PFSK-1 (cell line): Measurements from ENCODE around the gene KCNA2.

Experiments used
- FOXP2 ChIP-seq: optimal IDR thresholded peaks from 2 replicates; pipeline ENCODE3; 2011; ENCODE audit warnings: borderline replicate concordance, control low read depth, inconsistent platforms; ENCODE audit not compliant: insufficient read depth; ENCODE audit errors: extremely low read length, extremely low read depth
- POLR2AphosphoS5 ChIP-seq: IDR thresholded peaks from 2 replicates; pipeline ENCODE4 v1.6.1; 2012; ENCODE audit warnings: low read depth, mild to moderate bottlenecking, control low read depth, low read length, moderate library complexity
- SIN3A ChIP-seq: IDR thresholded peaks from 2 replicates; pipeline ENCODE4 v1.6.1; 2012; ENCODE audit warnings: mild to moderate bottlenecking, low read length, moderate library complexity, borderline replicate concordance; ENCODE audit not compliant: insufficient read depth
- TAF1 ChIP-seq: IDR thresholded peaks from 2 replicates; pipeline ENCODE4 v1.6.1; 2012; ENCODE audit warnings: low read length, control low read depth, borderline replicate concordance; ENCODE audit not compliant: insufficient read depth
- TF ChIP-seq, protein P1 (sequence below), 2 experiments: IDR thresholded peaks; 2 replicates each; pipeline versions ENCODE4 v1.6.1 to v1.8.0; 2011 to 2012; ENCODE audit warnings: low read depth in 2 of 2, low read length in 2 of 2, control low read depth in 1 of 2, inconsistent platforms in 1 of 2, mild to moderate bottlenecking in 1 of 2, moderate library complexity in 1 of 2; ENCODE audit not compliant: insufficient read depth in 1 of 2

The KCNA2 gene

GRCh38 chr1:110637475-110637874 lies 31.3 kb upstream of the KCNA2 start:
- TF ChIP-seq FOXP2, result no peak
- TF ChIP-seq TAF1, result no peak
- TF ChIP-seq SIN3A, result no peak
- TF ChIP-seq, protein P1, sequence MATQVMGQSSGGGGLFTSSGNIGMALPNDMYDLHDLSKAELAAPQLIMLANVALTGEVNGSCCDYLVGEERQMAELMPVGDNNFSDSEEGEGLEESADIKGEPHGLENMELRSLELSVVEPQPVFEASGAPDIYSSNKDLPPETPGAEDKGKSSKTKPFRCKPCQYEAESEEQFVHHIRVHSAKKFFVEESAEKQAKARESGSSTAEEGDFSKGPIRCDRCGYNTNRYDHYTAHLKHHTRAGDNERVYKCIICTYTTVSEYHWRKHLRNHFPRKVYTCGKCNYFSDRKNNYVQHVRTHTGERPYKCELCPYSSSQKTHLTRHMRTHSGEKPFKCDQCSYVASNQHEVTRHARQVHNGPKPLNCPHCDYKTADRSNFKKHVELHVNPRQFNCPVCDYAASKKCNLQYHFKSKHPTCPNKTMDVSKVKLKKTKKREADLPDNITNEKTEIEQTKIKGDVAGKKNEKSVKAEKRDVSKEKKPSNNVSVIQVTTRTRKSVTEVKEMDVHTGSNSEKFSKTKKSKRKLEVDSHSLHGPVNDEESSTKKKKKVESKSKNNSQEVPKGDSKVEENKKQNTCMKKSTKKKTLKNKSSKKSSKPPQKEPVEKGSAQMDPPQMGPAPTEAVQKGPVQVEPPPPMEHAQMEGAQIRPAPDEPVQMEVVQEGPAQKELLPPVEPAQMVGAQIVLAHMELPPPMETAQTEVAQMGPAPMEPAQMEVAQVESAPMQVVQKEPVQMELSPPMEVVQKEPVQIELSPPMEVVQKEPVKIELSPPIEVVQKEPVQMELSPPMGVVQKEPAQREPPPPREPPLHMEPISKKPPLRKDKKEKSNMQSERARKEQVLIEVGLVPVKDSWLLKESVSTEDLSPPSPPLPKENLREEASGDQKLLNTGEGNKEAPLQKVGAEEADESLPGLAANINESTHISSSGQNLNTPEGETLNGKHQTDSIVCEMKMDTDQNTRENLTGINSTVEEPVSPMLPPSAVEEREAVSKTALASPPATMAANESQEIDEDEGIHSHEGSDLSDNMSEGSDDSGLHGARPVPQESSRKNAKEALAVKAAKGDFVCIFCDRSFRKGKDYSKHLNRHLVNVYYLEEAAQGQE (IDR thresholded peaks at IDR 0.05; ENCODE audit: insufficient read depth in 1 of 2, low read depth in 2 of 2, low read length in 2 of 2), result no peak
- no peak for TF ChIP-seq POLR2AphosphoS5

GRCh38 chr1:110636149-110636935 lies 30.2 kb upstream of the KCNA2 start:
- TF ChIP-seq FOXP2 (no peak), TAF1 (no peak), SIN3A (no peak), POLR2AphosphoS5 (no peak)
- TF ChIP-seq, protein P1 (IDR thresholded peaks at IDR 0.05; ENCODE audit: insufficient read depth in 1 of 2, low read depth in 2 of 2, low read length in 2 of 2), result no peak

- TF ChIP-seq TAF1 (no peak), POLR2AphosphoS5 (no peak), FOXP2 (no peak), SIN3A (no peak)
- TF ChIP-seq, protein P1 (IDR thresholded peaks at IDR 0.05; ENCODE audit: insufficient read depth in 1 of 2, low read depth in 2 of 2, low read length in 2 of 2), result no peak
These were observed 29.3 kb upstream of the KCNA2 start for GRCh38 chr1:110635434-110635833.

DNA sequence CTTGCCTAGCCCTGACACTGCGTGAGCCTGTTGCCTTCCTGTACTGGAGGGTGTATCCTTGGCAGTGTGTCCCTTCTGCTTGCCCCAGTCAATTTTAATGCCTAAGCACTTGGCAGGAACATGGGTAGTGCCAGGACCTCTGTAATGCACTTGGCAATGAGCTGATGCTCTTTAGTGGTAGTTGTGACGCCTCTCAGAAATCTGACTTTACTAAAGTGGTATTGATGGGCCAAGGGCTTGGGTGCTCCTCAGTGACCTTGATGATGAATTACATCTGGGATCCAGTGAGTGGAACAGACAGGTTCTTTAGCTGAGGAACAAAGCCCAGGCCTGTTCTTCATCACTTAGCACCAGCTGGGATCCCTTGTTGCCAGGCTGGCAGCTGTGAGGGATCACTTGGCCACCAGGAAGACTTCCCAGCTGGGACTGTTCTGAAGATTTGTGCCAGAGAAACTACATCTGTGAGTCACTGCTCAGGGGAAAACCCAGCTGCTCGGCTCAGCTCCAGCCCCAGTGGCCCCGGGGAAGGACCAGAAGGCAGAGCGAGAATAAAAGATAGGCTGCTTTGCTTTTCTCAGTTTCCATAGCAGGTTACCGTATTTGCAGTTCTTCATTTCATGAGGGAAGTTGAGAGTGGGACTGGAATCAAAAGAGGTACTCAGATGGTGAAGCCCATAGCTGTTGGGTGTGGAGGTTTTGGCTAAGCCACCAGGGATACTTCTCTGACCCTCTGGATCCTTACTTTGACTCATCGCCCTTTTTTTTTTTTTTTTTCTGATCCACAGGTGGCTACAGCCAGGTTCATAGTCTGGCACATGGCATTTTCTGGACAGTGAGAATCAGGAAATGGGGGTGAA lies 28.5 kb upstream of the KCNA2 start:
- TF ChIP-seq TAF1 (no peak), SIN3A (no peak), POLR2AphosphoS5 (no peak), FOXP2 (no peak)
- TF ChIP-seq, protein P1 (IDR thresholded peaks at IDR 0.05; ENCODE audit: insufficient read depth in 1 of 2, low read depth in 2 of 2, low read length in 2 of 2), result no peak
